Left lung (tissue), 10 donors: ENCODE measurements around the gene SYCP3. TPM values are rescaled to one million over a fixed set of nuclear protein-coding genes. Genes with fewer than 3 reads are reported as not detected.
A peak's percentile ranks its signal among the peaks of the same experiment; 100 is the strongest.

Source experiments
- ATAC-seq: fragments of 200-7000 bp; cut with Tn5 transposase; one replicate; pipeline ENCODE4 v1.9.1; 2020; ENCODE audit warnings: moderate library complexity
- DNase-seq, 4 donors: peaks; one replicate each; pipeline ENCODE4 v3.0.0-alpha.2; 2013 to 2020
- H3K27ac ChIP-seq, 2 donors: fragments of 200-600 bp; sonication (generic) in 1 of 2; one replicate each; pipeline versions ENCODE4 v1.5.0 to v1.8.0; 2020 to 2021
- H3K27me3 ChIP-seq, 2 donors: fragments of 200-600 bp; sonication (generic) in 1 of 2; one replicate each; pipeline versions ENCODE4 v1.5.0 to v1.8.0; 2020 to 2021
- H3K36me3 ChIP-seq, 2 donors: fragments of 200-600 bp; sonication (generic) in 1 of 2; one replicate each; pipeline versions ENCODE4 v1.5.0 to v1.8.0; 2020 to 2021
- H3K4me1 ChIP-seq, 2 donors: fragments of 200-600 bp; one replicate each; pipeline ENCODE4 v1.8.0; 2021
- H3K4me3 ChIP-seq, 2 donors: fragments of 200-600 bp; sonication (generic) in 1 of 2; one replicate each; pipeline versions ENCODE4 v1.5.0 to v1.8.0; 2020 to 2021; ENCODE audit warnings: mild to moderate bottlenecking in 1 of 2
- H3K9me3 ChIP-seq, 2 donors: fragments of 200-600 bp; sonication (generic) in 1 of 2; one replicate each; pipeline versions ENCODE4 v1.5.0 to v1.8.0; 2020 to 2021
- intact Hi-C, 2 donors: fragments of 100-400 bp; cut with DNase I; formaldehyde crosslinking; loops; one replicate each; pipeline versions ENCODE4 v1.11.2 to v1.14.2; 2022
- polyA plus RNA-seq, 6 donors: library from polyadenylated mRNA; unstranded; fragments of 120-200 nt; gene quantifications; one replicate each; pipeline ENCODE4 v1.2.1, GENCODE V29; 2013; ENCODE audit not compliant: insufficient read length in 6 of 6
- total RNA-seq, 2 donors: library from RNA; stranded (reverse); fragmentation: NEBNext Ultra II Directional; extraction: Animal tissue kit (Norgen Biotek cat#: 25700); gene quantifications; one replicate each; pipeline ENCODE4 v1.2.1, GENCODE V29; 2021
- TF ChIP-seq, protein P1 (sequence below), 2 donors: fragments of 200-600 bp; sonication (generic) in 1 of 2; IDR thresholded peaks; one replicate each; pipeline versions ENCODE4 v1.5.0 to v1.8.0; 2021; ENCODE audit warnings: antibody characterized with exemption in 2 of 2
- donor health status: DM: no; HTN: yes; CAD: no.
- donor health status: DM: no; HTN: no; CAD: no.

Gene SYCP3
- total and polyA plus RNA-seq, 8 donors = 0.23 to 2.5 (median 1.2) TPM

DNA sequence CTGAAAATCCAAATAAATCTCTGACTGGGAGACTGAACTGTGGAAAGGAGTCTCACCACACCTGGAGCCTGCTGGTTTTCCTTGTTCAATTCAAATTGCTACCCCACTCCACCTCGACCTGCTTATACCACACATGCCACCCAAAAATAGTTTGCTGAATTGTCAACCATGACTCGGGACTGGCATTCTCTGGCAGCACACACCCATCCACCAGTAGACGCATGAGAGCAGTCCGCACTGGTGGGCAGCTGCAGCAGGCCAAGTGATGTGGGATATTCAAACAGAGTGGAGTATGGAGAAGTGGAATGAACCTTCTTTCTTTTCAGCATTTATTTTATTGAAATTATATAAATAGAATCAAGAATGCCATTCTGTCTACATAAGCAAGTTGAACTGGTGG is 38.7 kb upstream of the SYCP3 start:
- no peaks in the 10 kb centered on the region for H3K27me3 ChIP-seq

DNA sequence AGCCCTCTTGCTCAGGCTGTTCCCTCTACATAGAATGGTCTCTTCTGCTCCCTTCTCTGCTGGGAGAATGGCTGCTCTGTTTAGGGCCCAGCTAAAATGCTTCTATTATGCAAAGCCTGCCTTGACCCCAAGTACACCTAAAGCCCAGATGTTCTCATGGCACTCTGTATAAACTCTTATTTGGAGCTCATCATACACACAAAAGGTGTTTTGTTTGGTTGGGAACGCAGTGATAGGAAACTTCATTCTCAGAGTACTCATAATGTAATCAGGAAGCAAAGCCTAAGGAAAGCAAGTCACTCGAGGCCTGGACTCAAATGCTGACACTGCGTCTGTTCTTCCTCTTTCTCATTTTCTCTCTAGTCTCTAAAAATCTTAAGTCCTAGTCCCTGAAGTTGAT is 38.2 kb upstream of the SYCP3 start:
- TF ChIP-seq, protein P1, sequence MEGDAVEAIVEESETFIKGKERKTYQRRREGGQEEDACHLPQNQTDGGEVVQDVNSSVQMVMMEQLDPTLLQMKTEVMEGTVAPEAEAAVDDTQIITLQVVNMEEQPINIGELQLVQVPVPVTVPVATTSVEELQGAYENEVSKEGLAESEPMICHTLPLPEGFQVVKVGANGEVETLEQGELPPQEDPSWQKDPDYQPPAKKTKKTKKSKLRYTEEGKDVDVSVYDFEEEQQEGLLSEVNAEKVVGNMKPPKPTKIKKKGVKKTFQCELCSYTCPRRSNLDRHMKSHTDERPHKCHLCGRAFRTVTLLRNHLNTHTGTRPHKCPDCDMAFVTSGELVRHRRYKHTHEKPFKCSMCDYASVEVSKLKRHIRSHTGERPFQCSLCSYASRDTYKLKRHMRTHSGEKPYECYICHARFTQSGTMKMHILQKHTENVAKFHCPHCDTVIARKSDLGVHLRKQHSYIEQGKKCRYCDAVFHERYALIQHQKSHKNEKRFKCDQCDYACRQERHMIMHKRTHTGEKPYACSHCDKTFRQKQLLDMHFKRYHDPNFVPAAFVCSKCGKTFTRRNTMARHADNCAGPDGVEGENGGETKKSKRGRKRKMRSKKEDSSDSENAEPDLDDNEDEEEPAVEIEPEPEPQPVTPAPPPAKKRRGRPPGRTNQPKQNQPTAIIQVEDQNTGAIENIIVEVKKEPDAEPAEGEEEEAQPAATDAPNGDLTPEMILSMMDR (IDR thresholded peaks at IDR 0.05) = no peak
- DNase-seq = no peak
- peak; percentile 41 for ATAC-seq
- peaks cover 0 to 49% of the 10 kb centered on the region in 2 donors for H3K4me1 ChIP-seq
- H3K27me3 ChIP-seq = no peaks in the 10 kb centered on the region
- intact Hi-C loops = loop anchor here in 1 of 2 donors (10.0 kb wide), 1 partner anchor 57 kb away; the partner anchor contains the start of gene GNPTAB
- H3K9me3 ChIP-seq = no peaks in the 10 kb centered on the region
- H3K4me3 ChIP-seq = no peak overlapping the region
- peak overlapping the region; percentile 14 to 65 for H3K27ac ChIP-seq
- peaks cover 0 to 12% of the 10 kb centered on the region in 2 donors for H3K36me3 ChIP-seq

More for the DNA sequence above, 38.7 kb upstream of the SYCP3 start:
- no peak overlapping the region for H3K4me3 ChIP-seq
- no peaks in the 10 kb centered on the region for H3K9me3 ChIP-seq
- H3K27ac ChIP-seq = peak overlapping the region; percentile 14 to 65
- TF ChIP-seq, protein P1 (IDR thresholded peaks at IDR 0.05) = no peak
- H3K36me3 ChIP-seq = peaks cover 0 to 12% of the 10 kb centered on the region in 2 donors
- no peak for ATAC-seq
- intact Hi-C loops = loop anchor here in 1 of 2 donors (10.0 kb wide), 1 partner anchor 57 kb away; the partner anchor contains the start of gene GNPTAB
- no peak for DNase-seq
- H3K4me1 ChIP-seq = peaks cover 0 to 44% of the 10 kb centered on the region in 2 donors

DNA sequence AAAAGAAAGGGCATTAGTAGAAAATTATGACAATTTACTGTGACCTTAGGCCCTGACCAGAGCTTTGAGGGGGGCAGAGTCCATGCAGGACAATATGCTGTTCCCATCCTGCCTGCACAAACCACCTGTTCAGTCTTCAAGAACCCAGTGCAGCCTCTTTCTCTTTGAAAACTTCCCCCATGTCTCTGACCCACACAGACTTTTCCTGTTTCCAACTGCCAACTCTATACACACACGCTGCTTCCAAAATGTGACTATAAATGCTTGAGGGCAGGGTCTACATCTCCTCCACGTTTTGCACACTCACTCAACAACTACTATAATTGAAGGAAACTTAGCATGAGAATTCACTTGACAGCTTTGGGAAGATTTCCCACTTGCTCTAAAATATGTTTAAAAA is 36.6 kb upstream of the SYCP3 start:
- TF ChIP-seq, protein P1 (IDR thresholded peaks at IDR 0.05) = no peak
- intact Hi-C loops = loop anchor here (2.0 to 10.0 kb wide), 2 partner anchors 55 to 59 kb away; partner anchors contain the start of gene GNPTAB (in 2 of the 2)
- Histone ChIP-seq H3K27ac (no peak overlapping the region), H3K27me3 (no peaks in the 10 kb centered on the region), H3K4me3 (no peak overlapping the region), H3K9me3 (no peaks in the 10 kb centered on the region), H3K4me1 (peaks cover 0 to 57% of the 10 kb centered on the region in 2 donors), H3K36me3 (peaks cover 0 to 12% of the 10 kb centered on the region in 2 donors)
- ATAC-seq = no peak
- no peak for DNase-seq

DNA sequence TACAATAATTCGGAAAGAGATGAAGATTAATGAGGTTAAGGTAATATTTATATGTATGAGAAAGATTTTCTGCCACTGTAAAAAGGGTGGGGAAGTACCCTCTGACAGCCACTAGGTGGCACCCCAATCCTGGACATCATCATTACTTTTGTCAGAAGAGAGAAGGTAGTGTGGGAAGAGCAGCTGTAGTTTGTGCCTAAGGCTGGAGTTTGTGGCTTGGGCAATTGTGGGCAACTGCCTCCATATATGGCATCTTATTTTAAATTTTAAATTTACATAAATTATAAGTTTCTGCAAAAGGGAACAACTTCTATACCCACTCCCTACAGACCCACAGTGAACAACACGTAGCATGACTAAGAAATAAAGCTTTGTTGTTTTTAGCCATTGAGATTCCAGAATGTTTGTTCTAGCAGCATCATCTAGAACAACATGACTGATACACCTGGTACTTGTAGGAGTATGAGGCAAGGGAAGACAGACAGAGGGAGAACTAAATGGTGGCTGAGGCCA is 34.4 kb upstream of the SYCP3 start:
- H3K27me3 ChIP-seq = no peaks in the 10 kb centered on the region
- H3K4me3 ChIP-seq = no peak overlapping the region
- peak; percentile 96 for ATAC-seq
- TF ChIP-seq, protein P1 (IDR thresholded peaks at IDR 0.05) = peak; percentile 93 to 94
- DNase-seq = peak in 3 of 4 donors; percentile 38 to 68 (median 59)
- H3K36me3 ChIP-seq = peaks cover 0 to 16% of the 10 kb centered on the region in 2 donors
- intact Hi-C loops = loop anchor here (2.0 to 10.0 kb wide), 3 partner anchors 57 to 69 kb away; partner anchors contain the start of gene GNPTAB (in 2 of the 2)
- peaks cover 0 to 42% of the 10 kb centered on the region in 2 donors for H3K4me1 ChIP-seq
- no peak overlapping the region for H3K27ac ChIP-seq
- H3K9me3 ChIP-seq = no peaks in the 10 kb centered on the region

DNA sequence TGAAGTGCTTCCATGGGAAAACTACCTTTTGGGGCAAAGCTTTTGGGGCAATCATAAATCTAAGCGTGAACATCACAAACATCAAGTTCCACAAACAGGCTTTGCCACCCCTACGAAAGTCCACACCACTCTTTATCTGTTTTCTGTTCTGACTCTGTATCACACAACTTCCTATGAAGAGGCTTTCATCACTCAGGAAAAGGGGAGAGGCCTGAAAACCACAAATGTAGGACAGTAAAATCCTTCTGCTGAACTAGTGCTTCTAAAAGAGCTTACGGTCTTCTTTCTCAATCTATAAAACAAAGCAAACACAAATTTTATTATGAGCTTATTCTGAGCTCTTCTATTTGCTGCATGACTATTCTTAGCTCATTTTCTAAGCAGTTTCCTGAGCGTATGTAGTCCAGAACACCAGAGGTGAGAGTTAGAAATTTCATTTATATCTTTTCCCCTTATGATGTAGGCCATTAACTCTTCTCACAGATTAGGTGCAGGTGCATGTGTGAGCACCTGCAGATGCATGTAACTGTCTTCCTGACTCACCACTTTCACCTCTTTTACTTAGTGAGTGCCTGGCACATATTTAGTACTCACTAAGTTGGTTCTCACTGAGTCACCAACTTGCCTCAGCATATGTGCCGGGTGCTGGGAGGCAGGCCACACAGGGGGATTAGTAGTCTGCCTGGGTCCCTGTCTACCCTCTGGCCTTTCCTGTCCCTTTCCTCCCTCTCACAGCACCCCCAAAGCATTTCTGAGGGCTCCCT is 32.9 kb upstream of the SYCP3 start:
- ATAC-seq = peak; percentile 21
- Histone ChIP-seq H3K4me1 (peaks cover 0 to 32% of the 10 kb centered on the region in 2 donors), H3K9me3 (no peaks in the 10 kb centered on the region), H3K27ac (peak overlapping the region in 1 of 2 donors; percentile 45), H3K4me3 (no peak overlapping the region), H3K36me3 (peaks cover under 1 to 30% of the 10 kb centered on the region in 2 donors), H3K27me3 (no peaks in the 10 kb centered on the region)
- no peak for DNase-seq
- intact Hi-C loops = loop anchor here (5.0 to 10.0 kb wide), 2 partner anchors 63 to 70 kb away; partner anchors contain the start of gene GNPTAB (in 1 of the 2)
- TF ChIP-seq, protein P1 (IDR thresholded peaks at IDR 0.05) = no peak
